Activated B cell treated with CpG ODN at 0.5 μM for 24 hours (primary cell): ENCODE measurements around the gene IKBKE. TPM values are rescaled to one million over a fixed set of nuclear protein-coding genes. Genes with fewer than 3 reads are reported as not detected.

Experiments used
- ATAC-seq: fragments of 200-7000 bp; cut with Tn5 transposase; one replicate; pipeline ENCODE4 v1.10.0; 2021; ENCODE audit warnings: low read depth, mild to moderate bottlenecking, moderate library complexity
- CTCF ChIA-PET: fragments of 350-600 bp; sonication (Branson Sonifier 250); formaldehyde crosslinking; loops from one replicate; lab custom pipeline; 2021; ENCODE audit warnings: antibody characterized with exemption; lab: Charles Lee
- POLR2A ChIA-PET: fragments of 350-600 bp; sonication (Branson Sonifier 250); formaldehyde crosslinking; loops from one replicate; lab custom pipeline; 2021; ENCODE audit warnings: antibody characterized with exemption; lab: Charles Lee
- DNase-seq: peaks from one replicate; pipeline ENCODE4 v3.0.0; 2022
- H3K27ac Mint-ChIP-seq: one replicate; pipeline ENCODE4 v1.8.0; 2020; ENCODE audit warnings: mixed read lengths
- H3K27me3 Mint-ChIP-seq: one replicate; pipeline ENCODE4 v1.8.0; 2021; ENCODE audit warnings: mixed read lengths
- H3K36me3 Mint-ChIP-seq: one replicate; pipeline ENCODE4 v1.8.0; 2021; ENCODE audit warnings: low read depth, mixed read lengths
- H3K4me1 Mint-ChIP-seq: one replicate; pipeline ENCODE4 v1.8.0; 2021; ENCODE audit warnings: mixed read lengths
- H3K4me3 Mint-ChIP-seq: one replicate; pipeline ENCODE4 v1.8.0; 2020; ENCODE audit warnings: mild to moderate bottlenecking, mixed read lengths
- H3K9me3 Mint-ChIP-seq: one replicate; pipeline ENCODE4 v1.8.0; 2020; ENCODE audit warnings: mixed read lengths
- intact Hi-C: fragments of 100-400 bp; cut with micrococcal nuclease; formaldehyde crosslinking; loops from one replicate; pipeline ENCODE4 v1.15.1; 2024
- total RNA-seq: library from RNA; stranded (reverse); gene quantifications from 2 replicates; pipeline ENCODE4 v1.2.3, GENCODE V29; 2022
- TF ChIP-seq, protein P1 (sequence below): fragments of 200-600 bp; IDR thresholded peaks from one replicate; pipeline ENCODE4 v1.8.0; 2022; ENCODE audit warnings: antibody characterized with exemption, mild to moderate bottlenecking

Gene IKBKE
- total RNA-seq, 1 donor from 2014 or later, result 56.3 TPM

DNA sequence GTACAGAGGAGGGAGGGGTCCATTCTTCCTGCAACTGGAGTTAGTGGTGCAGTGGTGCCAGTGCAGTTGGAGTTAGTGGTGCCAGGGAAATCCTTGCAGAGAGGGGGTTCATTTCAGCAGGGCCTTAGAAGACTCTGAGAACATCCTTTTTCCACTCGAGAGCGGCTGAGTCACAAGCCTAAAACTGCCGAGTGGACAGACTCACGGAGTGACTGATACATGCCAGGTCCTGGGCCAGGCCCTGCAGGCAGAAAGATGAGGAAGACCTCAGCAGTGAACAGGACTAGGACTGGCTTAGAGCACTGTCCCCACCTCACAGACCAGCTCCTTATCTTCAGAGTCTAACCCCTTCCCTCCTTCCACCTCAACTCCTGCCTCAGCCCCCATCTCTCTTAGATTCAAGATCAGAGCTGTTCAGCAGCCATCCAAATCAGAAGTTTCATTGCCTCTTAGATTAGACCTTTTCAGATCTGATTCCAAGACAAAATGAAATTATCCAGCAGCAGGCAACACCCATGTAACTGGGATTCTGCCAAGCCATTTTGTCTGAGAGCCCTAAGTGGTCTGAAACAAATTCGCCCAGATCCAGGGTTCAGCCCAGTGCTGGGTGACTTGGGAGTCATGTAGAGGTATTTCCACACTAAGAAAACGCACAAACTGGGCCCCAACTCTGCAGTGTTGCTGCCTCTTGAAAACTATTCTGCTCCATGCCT, 12.7 kb upstream of the IKBKE start:
- H3K27ac Mint-ChIP-seq, result no peak overlapping the region
- CTCF ChIA-PET, result interaction anchor here (1.1 kb wide), 1 partner anchor 22 kb away, joined by 3 read pairs; no protein-coding TSS in a partner anchor
- H3K4me3 Mint-ChIP-seq, result no peak overlapping the region
- no peaks in the 10 kb centered on the region for H3K27me3 Mint-ChIP-seq
- no peak for ATAC-seq
- H3K9me3 Mint-ChIP-seq, result no peaks in the 10 kb centered on the region
- POLR2A ChIA-PET, result no interaction called here
- TF ChIP-seq, protein P1, sequence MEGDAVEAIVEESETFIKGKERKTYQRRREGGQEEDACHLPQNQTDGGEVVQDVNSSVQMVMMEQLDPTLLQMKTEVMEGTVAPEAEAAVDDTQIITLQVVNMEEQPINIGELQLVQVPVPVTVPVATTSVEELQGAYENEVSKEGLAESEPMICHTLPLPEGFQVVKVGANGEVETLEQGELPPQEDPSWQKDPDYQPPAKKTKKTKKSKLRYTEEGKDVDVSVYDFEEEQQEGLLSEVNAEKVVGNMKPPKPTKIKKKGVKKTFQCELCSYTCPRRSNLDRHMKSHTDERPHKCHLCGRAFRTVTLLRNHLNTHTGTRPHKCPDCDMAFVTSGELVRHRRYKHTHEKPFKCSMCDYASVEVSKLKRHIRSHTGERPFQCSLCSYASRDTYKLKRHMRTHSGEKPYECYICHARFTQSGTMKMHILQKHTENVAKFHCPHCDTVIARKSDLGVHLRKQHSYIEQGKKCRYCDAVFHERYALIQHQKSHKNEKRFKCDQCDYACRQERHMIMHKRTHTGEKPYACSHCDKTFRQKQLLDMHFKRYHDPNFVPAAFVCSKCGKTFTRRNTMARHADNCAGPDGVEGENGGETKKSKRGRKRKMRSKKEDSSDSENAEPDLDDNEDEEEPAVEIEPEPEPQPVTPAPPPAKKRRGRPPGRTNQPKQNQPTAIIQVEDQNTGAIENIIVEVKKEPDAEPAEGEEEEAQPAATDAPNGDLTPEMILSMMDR, result no peak
- intact Hi-C loops, result no loop called here
- H3K36me3 Mint-ChIP-seq, result peaks cover 55% of the 10 kb centered on the region
- no peaks in the 10 kb centered on the region for H3K4me1 Mint-ChIP-seq
- DNase-seq, result no peak

DNA sequence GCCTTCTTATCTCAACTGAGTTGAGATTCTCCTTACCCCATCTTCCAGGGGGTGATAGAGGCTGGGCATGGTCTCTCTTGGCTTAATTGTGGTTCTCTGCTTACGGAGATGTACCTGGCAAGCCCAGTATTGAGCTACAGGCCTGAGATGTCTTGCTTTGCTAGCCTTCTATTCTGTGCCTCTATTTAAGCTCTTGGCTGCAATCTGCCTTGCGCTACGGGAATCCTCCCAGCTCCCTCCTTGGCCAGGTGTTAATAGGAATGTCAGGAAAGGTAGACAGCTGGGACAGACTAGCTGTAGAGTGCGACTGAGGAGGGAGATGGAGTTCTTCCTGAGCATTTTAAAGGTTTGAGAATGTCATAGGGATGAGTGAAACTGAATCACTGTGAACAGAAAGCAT, 10.6 kb upstream of the IKBKE start:
- POLR2A ChIA-PET, result no interaction called here
- H3K27ac Mint-ChIP-seq, result no peak overlapping the region
- TF ChIP-seq, protein P1, result no peak
- H3K4me3 Mint-ChIP-seq, result no peak overlapping the region
- peaks cover 39% of the 10 kb centered on the region for H3K36me3 Mint-ChIP-seq
- H3K9me3 Mint-ChIP-seq, result no peaks in the 10 kb centered on the region
- intact Hi-C loops, result loop anchor here (5.0 kb wide), 1 partner anchor 523 kb away; no protein-coding TSS in a partner anchor
- CTCF ChIA-PET, result no interaction called here
- H3K4me1 Mint-ChIP-seq, result peaks cover 2% of the 10 kb centered on the region
- ATAC-seq (no peak), DNase-seq (no peak)
- no peaks in the 10 kb centered on the region for H3K27me3 Mint-ChIP-seq

DNA sequence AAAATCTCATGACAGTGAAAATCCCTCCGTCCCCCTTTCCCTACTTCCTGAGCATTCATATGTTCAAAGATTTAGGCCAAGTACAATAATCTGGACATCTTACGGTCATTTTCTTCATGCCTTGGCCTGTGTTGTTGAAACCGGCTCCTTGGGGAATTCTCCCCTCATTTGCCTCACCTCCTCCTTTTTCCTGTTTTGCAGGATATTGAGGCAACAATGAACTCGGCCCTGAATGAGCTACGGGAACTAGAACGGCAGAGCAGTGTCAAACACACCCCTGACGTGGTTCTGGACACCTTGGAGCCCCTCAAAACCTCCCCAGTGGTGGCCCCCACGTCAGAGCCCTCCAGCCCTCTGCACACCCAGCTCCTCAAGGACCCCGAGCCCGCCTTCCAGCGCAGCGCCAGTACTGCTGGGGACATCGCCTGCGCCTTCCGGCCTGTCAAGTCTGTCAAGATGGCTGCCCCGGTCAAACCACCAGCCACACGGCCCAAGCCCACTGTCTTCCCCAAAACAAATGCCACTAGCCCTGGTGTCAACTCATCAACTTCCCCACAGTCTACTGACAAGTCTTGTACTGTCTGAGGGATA, 9.3 kb upstream of the IKBKE start:
- DNase-seq (no peak), ATAC-seq (no peak)
- Mint-ChIP-seq H3K27me3 (no peaks in the 10 kb centered on the region), H3K4me1 (peaks cover 9% of the 10 kb centered on the region), H3K4me3 (no peak overlapping the region), H3K36me3 (peaks cover 29% of the 10 kb centered on the region), H3K27ac (no peak overlapping the region), H3K9me3 (no peaks in the 10 kb centered on the region)
- TF ChIP-seq, protein P1, result no peak
- CTCF ChIA-PET, result interaction anchor here (0.7 to 2.9 kb wide), 9 partner anchors 10 to 203 kb away, joined by 3 to 39 read pairs (median 7); partner anchors contain the start of gene IKBKE
- POLR2A ChIA-PET, result no interaction called here
- intact Hi-C loops, result loop anchor here (5.0 kb wide), 1 partner anchor 521 kb away; no protein-coding TSS in a partner anchor

DNA sequence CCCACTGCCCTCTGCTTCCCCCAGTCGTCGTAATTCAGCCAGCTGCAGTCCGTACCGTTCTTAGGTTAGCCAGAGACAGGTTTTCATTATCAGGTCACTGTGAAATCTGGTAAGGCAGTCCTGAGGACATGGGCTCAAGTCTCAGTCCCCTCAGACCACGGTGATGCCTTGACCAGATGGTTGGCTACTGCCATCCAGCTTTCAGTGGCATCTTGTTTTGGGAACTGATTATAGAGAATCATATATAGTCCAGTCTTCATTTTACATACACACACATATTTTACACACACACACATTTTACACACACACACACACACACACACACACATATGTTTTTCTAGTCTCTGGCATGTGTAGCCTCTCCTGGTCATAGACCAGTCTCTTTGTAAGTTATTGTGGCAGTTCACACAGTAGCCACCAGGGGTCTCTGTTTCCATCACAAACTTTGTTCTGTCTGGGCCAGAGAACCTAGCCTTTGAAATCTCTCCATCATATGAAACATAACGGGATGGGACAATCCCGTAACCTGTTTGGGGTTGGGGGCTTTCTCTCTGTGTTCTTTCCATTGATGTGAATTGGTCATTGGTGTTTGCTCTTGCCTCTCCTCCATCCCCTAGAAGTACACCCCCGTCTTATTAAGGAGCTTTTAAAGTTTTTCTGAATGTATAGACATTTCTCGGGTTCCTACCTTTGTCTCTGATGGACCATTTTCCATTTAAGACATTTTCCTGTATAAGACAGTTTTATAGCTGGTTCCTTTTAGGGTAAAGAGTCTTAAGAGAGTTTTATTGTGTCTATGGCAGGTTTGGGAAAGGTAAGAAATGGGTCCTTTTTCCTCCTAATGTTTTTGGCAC, 8.4 kb upstream of the IKBKE start:
- CTCF ChIA-PET, result interaction anchor here (0.7 to 2.9 kb wide), 16 partner anchors 9 to 521 kb away, joined by 3 to 39 read pairs (median 4); partner anchors contain the start of gene IKBKE
- POLR2A ChIA-PET, result interaction anchor here (0.6 kb wide), 1 partner anchor 8 kb away, joined by 4 read pairs; the partner anchor contains the start of gene IKBKE
- Mint-ChIP-seq H3K4me3 (no peak overlapping the region), H3K36me3 (peaks cover 27% of the 10 kb centered on the region), H3K27ac (no peak overlapping the region), H3K9me3 (no peaks in the 10 kb centered on the region), H3K4me1 (peaks cover 17% of the 10 kb centered on the region), H3K27me3 (no peaks in the 10 kb centered on the region)
- ATAC-seq, result peak; percentile 87
- DNase-seq, result no peak
- TF ChIP-seq, protein P1, result no peak
- intact Hi-C loops, result loop anchor here (1.0 to 5.0 kb wide), 4 partner anchors 8 to 520 kb away; partner anchors contain the start of gene IKBKE
